Activated T-helper 1 cell treated with anti-CD3 and anti-CD28 coated beads, Interleukin-2, amount 50 U/mL, for 16 hours (primary cell): ENCODE results near the gene VPS16.
"Not testable (repeated sequence)": the region's sequence is repeated elsewhere in the genome, so short reads cannot be mapped to it uniquely, and the experiment has no call there.

Source experiments
- DNase-seq, 2 donors: peaks; one replicate each; pipeline ENCODE4 v3.0.0-alpha.2; 2020; ENCODE audit warnings: low read depth in 1 of 2, low spot score in 1 of 2

VPS16 gene

GRCh38 chr20:2894221-2894620 lies 53.7 kb downstream of the VPS16 start:
- no peak for DNase-seq

DNA sequence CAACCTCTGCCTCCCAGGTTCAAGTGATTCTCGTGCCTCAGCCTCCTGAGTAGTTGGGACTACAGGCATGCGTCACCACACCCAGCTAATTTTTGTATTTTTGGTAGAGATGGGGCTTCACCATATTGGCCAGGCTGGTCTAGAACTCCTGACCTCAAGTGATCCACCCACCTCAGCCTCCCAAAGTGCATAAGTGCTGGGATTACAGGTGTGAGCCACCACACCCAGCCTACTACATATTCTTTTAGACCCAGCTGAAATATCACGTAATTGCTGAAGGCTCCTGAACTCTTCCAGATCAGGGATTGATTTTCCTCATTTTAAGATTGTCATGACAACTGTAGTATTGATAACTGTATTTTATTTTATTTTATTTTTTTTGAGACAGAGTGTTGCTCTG lies 54.6 kb downstream of the VPS16 start:
- not testable (repeated sequence) for DNase-seq

- no peak for DNase-seq
Measured at GRCh38 chr20:2899243-2899642, 58.7 kb downstream of the VPS16 start.

- DNase-seq = no peak
Measured at GRCh38 chr20:2900845-2901592, 60.5 kb downstream of the VPS16 start.

- DNase-seq = no peak
Measured at GRCh38 chr20:2902291-2902690, 61.7 kb downstream of the VPS16 start.

DNA sequence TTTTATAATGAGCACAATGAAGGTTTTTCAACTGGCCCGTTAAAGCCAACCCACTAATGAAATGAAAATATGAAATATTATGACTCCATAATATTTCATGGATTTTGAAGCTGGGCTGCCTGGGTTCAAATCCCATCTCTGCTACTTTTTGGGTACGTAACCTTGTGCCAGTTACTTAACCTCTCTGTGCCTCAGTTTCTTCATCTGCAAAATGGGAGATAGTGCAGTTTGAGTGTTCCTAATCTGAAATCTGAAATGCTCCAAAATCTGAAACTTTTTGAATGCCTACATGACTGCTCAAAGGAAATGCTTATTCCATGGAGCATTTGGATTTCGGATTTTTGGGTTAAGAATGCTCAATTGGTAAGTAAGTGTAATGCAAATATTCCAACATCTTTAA lies 62.3 kb downstream of the VPS16 start:
- no peak for DNase-seq

DNA sequence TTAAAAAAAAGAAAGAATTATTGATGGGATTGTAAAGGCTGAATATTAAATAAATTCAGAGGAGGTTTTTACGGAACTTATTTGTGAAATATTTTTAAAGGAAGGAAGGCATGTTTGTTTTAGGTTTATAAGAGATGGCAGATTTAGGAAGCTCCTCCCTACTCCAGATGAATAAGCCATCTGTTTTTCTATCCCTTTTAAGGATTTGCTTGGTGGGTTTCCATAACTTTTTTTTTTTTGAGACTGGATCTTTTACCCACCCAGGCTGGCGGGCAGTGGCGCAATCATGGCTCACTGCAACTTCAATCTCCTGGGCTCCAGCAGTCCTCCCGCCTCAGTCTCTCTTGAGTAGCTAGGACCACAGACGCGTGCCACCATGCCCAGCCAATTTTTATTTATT lies 63.1 kb downstream of the VPS16 start:
- no peak for DNase-seq

- no peak for DNase-seq
Measured at GRCh38 chr20:2907519-2907918, 67.0 kb downstream of the VPS16 start.

DNA sequence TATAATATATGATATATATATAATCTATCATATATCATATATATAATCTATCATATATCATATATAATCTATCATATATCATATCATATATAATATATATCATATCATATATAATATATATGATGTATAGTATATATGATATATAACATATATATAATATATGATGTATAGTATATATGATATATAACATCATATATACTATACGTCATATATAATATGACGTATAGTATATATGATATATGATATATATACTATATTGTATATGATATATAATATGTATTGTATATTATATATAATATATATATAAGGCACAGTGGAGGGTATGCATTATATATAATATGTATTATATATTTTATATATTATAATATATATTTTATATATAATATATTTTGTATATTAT lies 69.4 kb downstream of the VPS16 start:
- no peak for DNase-seq

GRCh38 chr20:2911200-2911599 lies 70.7 kb downstream of the VPS16 start:
- DNase-seq = no peak

DNA sequence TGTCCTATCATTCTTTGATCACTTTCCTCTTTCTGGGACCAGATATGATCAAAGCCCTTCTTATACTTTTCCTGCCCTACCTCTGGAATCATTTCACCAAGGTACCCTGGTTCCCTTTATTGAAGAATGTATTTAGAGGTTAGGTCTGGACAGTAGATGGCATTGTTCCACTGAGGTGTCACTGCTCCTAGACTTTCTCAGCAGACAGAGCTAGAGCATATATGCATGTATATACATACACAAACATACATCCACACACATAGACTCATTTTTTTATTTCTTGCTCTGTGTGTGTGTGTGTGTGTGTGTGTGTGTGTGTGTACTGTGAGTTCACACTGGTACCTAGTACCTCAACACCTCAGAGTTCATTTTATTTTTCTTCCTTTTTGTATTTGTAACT lies 73.6 kb downstream of the VPS16 start:
- DNase-seq = no peak
